CD4-positive, alpha-beta T cell (primary cell): ENCODE measurements around the gene MYCN. TPM values are rescaled to one million over a fixed set of nuclear protein-coding genes. Genes with fewer than 3 reads are reported as not detected.

Experiments
- ATAC-seq: fragments of 200-7000 bp; cut with Tn5 transposase; one replicate; pipeline ENCODE4 v1.10.0; 2022; ENCODE audit warnings: mild to moderate bottlenecking; ENCODE audit not compliant: poor library complexity
- CTCF ChIA-PET: fragments of 350-600 bp; sonication (Branson Sonifier 250); formaldehyde crosslinking; loops from one replicate; lab custom pipeline; 2021; ENCODE audit warnings: antibody characterized with exemption, inconsistent platforms; lab: Charles Lee
- POLR2A ChIA-PET: fragments of 350-600 bp; sonication (Branson Sonifier 250); formaldehyde crosslinking; loops from one replicate; lab custom pipeline; 2021; ENCODE audit warnings: antibody characterized with exemption, inconsistent platforms; lab: Charles Lee
- DNase-seq, 14 experiments: peaks; one replicate each; pipeline ENCODE4 v3.0.0-alpha.2; 2013 to 2020; ENCODE audit warnings: mixed read lengths in 2 of 14
- H3K27ac ChIP-seq, 2 donors: one replicate each; pipeline versions ENCODE4 v1.5.1 to v1.7.0; 2013; ENCODE audit warnings: low read length in 2 of 2, low read depth in 1 of 2, mild to moderate bottlenecking in 1 of 2
- H3K27me3 ChIP-seq, 2 experiments: 1 replicate in 1 of 2; 2 replicates in 1 of 2; pipeline versions ENCODE4 v1.6.1 to v1.7.0; 2013; ENCODE audit warnings: low read length in 2 of 2, control low read depth in 1 of 2, mild to moderate bottlenecking in 1 of 2, moderate library complexity in 1 of 2; ENCODE audit not compliant: insufficient read depth in 2 of 2, control insufficient read depth in 1 of 2
- H3K36me3 ChIP-seq: one replicate; pipeline ENCODE4 v1.6.1; 2013; ENCODE audit warnings: low read length, control low read depth; ENCODE audit not compliant: insufficient read depth
- H3K4me1 ChIP-seq: one replicate; pipeline ENCODE4 v1.6.1; 2013; ENCODE audit warnings: low read length, control low read depth; ENCODE audit not compliant: insufficient read depth
- H3K4me3 ChIP-seq: one replicate; pipeline ENCODE4 v1.5.1; 2013; ENCODE audit warnings: mild to moderate bottlenecking, low read length, moderate library complexity
- H3K9me3 ChIP-seq, 2 experiments: 1 replicate in 1 of 2; 2 replicates in 1 of 2; pipeline versions ENCODE4 v1.6.1 to v1.7.0; 2013; ENCODE audit warnings: low read length in 2 of 2, mild to moderate bottlenecking in 2 of 2, control low read depth in 1 of 2, moderate library complexity in 1 of 2; ENCODE audit not compliant: control insufficient read depth in 1 of 2, insufficient read depth in 1 of 2
- H3K27ac Mint-ChIP-seq: one replicate; pipeline ENCODE4 v1.8.0; 2020; ENCODE audit warnings: mixed read lengths
- H3K27me3 Mint-ChIP-seq: one replicate; pipeline ENCODE4 v1.8.0; 2021; ENCODE audit warnings: mixed read lengths
- H3K36me3 Mint-ChIP-seq: one replicate; pipeline ENCODE4 v1.8.0; 2021; ENCODE audit warnings: low read depth, mixed read lengths
- H3K4me1 Mint-ChIP-seq: one replicate; pipeline ENCODE4 v1.8.0; 2021; ENCODE audit warnings: low read depth, mixed read lengths
- H3K4me3 Mint-ChIP-seq: one replicate; pipeline ENCODE4 v1.8.0; 2020; ENCODE audit warnings: mild to moderate bottlenecking, mixed read lengths
- H3K9me3 Mint-ChIP-seq: one replicate; pipeline ENCODE4 v1.8.0; 2020; ENCODE audit warnings: mixed read lengths
- CTCF ChIP-seq: fragments of 200-600 bp; IDR thresholded peaks from one replicate; pipeline ENCODE4 v1.8.0; 2022; ENCODE audit warnings: antibody characterized with exemption, mild to moderate bottlenecking
- intact Hi-C, 2 experiments: fragments of 100-400 bp; cut with DNase I in 1 of 2; cut with micrococcal nuclease in 1 of 2; formaldehyde crosslinking; loops; one replicate each; pipeline versions ENCODE4 v1.15.1 to v1.9.0; 2023 to 2025; cut with DNase I, micrococcal nuclease
- total RNA-seq, 174 experiments: library from RNA in 2 of 174; stranded (reverse) in 2 of 174; gene quantifications; one replicate each; pipeline ENCODE4 v1.2.3 and lab custom pipeline; 2021 to 2026

MYCN gene
- total RNA-seq, 2 experiments from 2014 or later = 0.19 TPM; not detected in 1

GRCh38 chr2:15986644-15987043 is 46.3 kb downstream of the MYCN start:
- no peaks in the 10 kb centered on the region for H3K27me3 Mint-ChIP-seq
- ChIA-PET CTCF (no interaction called here), POLR2A (no interaction called here)

GRCh38 chr2:15988733-15989132 is 48.4 kb downstream of the MYCN start:
- Mint-ChIP-seq H3K9me3 (no peaks in the 10 kb centered on the region), H3K36me3 (no peaks in the 10 kb centered on the region), H3K27me3 (no peaks in the 10 kb centered on the region), H3K4me1 (no peaks in the 10 kb centered on the region), H3K4me3 (no peak overlapping the region), H3K27ac (no peak overlapping the region)
- no peak overlapping the region for H3K4me3 ChIP-seq
- ATAC-seq (no peak), DNase-seq (no peak)
- H3K4me1 ChIP-seq = no peaks in the 10 kb centered on the region
- TF ChIP-seq CTCF = no peak
- no peaks in the 10 kb centered on the region for H3K36me3 ChIP-seq
- no peaks in the 10 kb centered on the region for H3K9me3 ChIP-seq
- CTCF ChIA-PET = no interaction called here
- intact Hi-C loops = no loop called here
- POLR2A ChIA-PET = no interaction called here
- H3K27me3 ChIP-seq = no peaks in the 10 kb centered on the region
- H3K27ac ChIP-seq = no peak overlapping the region

More at GRCh38 chr2:15986644-15987043, 46.3 kb downstream of the MYCN start:
- Histone ChIP-seq H3K9me3 (no peaks in the 10 kb centered on the region), H3K27ac (no peak overlapping the region), H3K4me3 (no peak overlapping the region), H3K36me3 (no peaks in the 10 kb centered on the region), H3K27me3 (no peaks in the 10 kb centered on the region), H3K4me1 (no peaks in the 10 kb centered on the region)
- no peak for DNase-seq
- no peak overlapping the region for H3K4me3 Mint-ChIP-seq
- no peaks in the 10 kb centered on the region for H3K36me3 Mint-ChIP-seq
- H3K9me3 Mint-ChIP-seq = no peaks in the 10 kb centered on the region
- H3K27ac Mint-ChIP-seq = no peak overlapping the region
- no peak for ATAC-seq
- no peak for TF ChIP-seq CTCF
- intact Hi-C loops = no loop called here
- H3K4me1 Mint-ChIP-seq = peaks cover 14% of the 10 kb centered on the region

GRCh38 chr2:15989559-15989958 is 49.2 kb downstream of the MYCN start:
- no peak overlapping the region for H3K27ac Mint-ChIP-seq
- POLR2A ChIA-PET = no interaction called here
- H3K36me3 ChIP-seq = no peaks in the 10 kb centered on the region

More at GRCh38 chr2:15989559-15989958, 49.2 kb downstream of the MYCN start:
- Histone ChIP-seq H3K27me3 (no peaks in the 10 kb centered on the region), H3K4me3 (no peak overlapping the region), H3K27ac (no peak overlapping the region), H3K4me1 (no peaks in the 10 kb centered on the region), H3K9me3 (no peaks in the 10 kb centered on the region)
- no peaks in the 10 kb centered on the region for H3K36me3 Mint-ChIP-seq
- no peak for TF ChIP-seq CTCF
- ATAC-seq = no peak
- H3K27me3 Mint-ChIP-seq = no peaks in the 10 kb centered on the region
- H3K9me3 Mint-ChIP-seq = no peaks in the 10 kb centered on the region
- CTCF ChIA-PET = no interaction called here
- no peak for DNase-seq
- H3K4me1 Mint-ChIP-seq = no peaks in the 10 kb centered on the region
- H3K4me3 Mint-ChIP-seq = no peak overlapping the region
- intact Hi-C loops = no loop called here
